Kidney (tissue), 14 donors: Measurements from ENCODE around the gene CAMTA1. TPM values are rescaled to one million over a fixed set of nuclear protein-coding genes. Genes with fewer than 3 reads are reported as not detected.

Experiments used
- DNase-seq, 5 donors: peaks; one replicate each; pipeline ENCODE4 v3.0.0-alpha.2; 2013 to 2020
- FAIRE-seq: peaks from 2 replicates; lab custom pipeline; 2012; peaks lifted over from hg19 to GRCh38; lab: Jason Lieb, UNC
- H3K27ac ChIP-seq, 2 donors: one replicate each; pipeline ENCODE4 v1.7.0; 2013; ENCODE audit warnings: low read depth in 2 of 2, low read length in 2 of 2, inconsistent platforms in 1 of 2
- H3K27me3 ChIP-seq: one replicate; pipeline ENCODE4 v1.7.1; 2013; ENCODE audit warnings: low read length, inconsistent platforms; ENCODE audit not compliant: control insufficient read depth, insufficient read depth
- H3K36me3 ChIP-seq, 3 donors: one replicate each; pipeline versions ENCODE4 v1.7.0 to v1.7.1; 2013; ENCODE audit warnings: low read length in 3 of 3, control low read depth in 1 of 3, inconsistent platforms in 1 of 3; ENCODE audit not compliant: insufficient read depth in 3 of 3, control insufficient read depth in 2 of 3
- H3K4me1 ChIP-seq, 3 donors: one replicate each; pipeline versions ENCODE4 v1.7.0 to v1.7.1; 2013; ENCODE audit warnings: low read length in 3 of 3, inconsistent platforms in 1 of 3, low read depth in 1 of 3; ENCODE audit not compliant: control insufficient read depth in 2 of 3, insufficient read depth in 2 of 3
- H3K4me3 ChIP-seq, 3 donors: one replicate each; pipeline versions ENCODE4 v1.7.0 to v1.8.1; 2013; ENCODE audit warnings: low read length in 3 of 3, control low read depth in 1 of 3, inconsistent platforms in 1 of 3
- H3K9ac ChIP-seq, 3 donors: one replicate each; pipeline versions ENCODE4 v1.7.0 to v1.7.1; 2013; ENCODE audit warnings: low read length in 3 of 3, control low read depth in 1 of 3, inconsistent platforms in 1 of 3
- H3K9me3 ChIP-seq, 3 donors: one replicate each; pipeline versions ENCODE4 v1.7.0 to v1.7.1; 2013; ENCODE audit warnings: low read length in 3 of 3, control low read depth in 1 of 3, inconsistent platforms in 1 of 3; ENCODE audit not compliant: control insufficient read depth in 2 of 3, insufficient read depth in 1 of 3
- intact Hi-C: fragments of 100-400 bp; cut with DNase I; formaldehyde crosslinking; loops from one replicate; pipeline ENCODE4 v1.11.1; 2022
- polyA plus RNA-seq: library from polyadenylated mRNA; stranded (reverse); fragments of 350-450 nt; fragmentation: Illumina TruSeq; extraction: RNeasy Lipid Tissue Mini Kit (QIAGEN cat#74804); gene quantifications from one replicate; pipeline ENCODE4 v1.2.3, GENCODE V29; 2014; ENCODE audit warnings: low read depth, low replicate concordance; ENCODE audit not compliant: insufficient read depth
- total RNA-seq: library from RNA; stranded (reverse); fragmentation: NEBNext Ultra II Directional; extraction: Animal tissue kit (Norgen Biotek cat#: 25700); gene quantifications from one replicate; pipeline ENCODE4 v1.2.1, GENCODE V29; 2021
- TF ChIP-seq, protein P1 (sequence below): IDR thresholded peaks from 3 replicates; pipeline ENCODE4 v1.5.1; 2012; ENCODE audit warnings: mild to moderate bottlenecking, moderate library complexity, borderline replicate concordance; ENCODE audit not compliant: insufficient read depth; ENCODE audit errors: extremely low read depth
- donor health status: control.
- donor health status: control.
- donor health status: control.
- donor health status: control.
- donor health status: control.
- donor health status: DM: yes; HTN: yes; CAD: no.
- donor health status: Normal renal cell carcinoma (clear cell type).

Gene CAMTA1
- total and polyA plus RNA-seq, 2 donors from 2014 or later = 79.0 to 170 TPM

DNA sequence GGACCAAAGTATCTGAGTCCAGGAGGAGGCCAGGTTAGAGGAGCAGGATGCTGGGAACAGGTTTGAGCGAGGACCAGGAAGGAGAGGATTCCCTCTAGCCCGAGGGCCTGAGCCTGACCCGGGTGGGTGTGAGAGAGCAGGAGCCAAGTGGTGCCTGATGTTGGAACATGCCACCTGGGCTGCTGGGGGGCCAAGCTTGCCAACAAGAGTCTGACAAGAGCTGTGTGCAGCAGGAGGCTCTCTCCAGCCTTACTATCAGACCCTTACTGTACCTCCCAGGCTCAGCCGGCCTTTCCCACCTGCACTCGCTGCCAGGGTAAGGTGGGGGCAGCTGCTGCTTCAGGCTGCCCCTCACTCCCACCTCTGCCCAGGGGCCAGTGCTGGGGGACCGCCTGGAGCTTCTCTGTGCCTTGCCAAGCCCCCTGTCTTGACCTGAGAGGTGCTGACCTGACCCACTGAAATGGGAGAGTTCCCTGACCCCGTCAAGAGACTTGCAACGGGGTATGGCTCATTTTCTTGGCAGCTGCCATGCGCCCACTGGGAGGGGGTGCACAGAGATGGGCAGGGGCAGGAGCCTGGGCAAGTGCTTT lies 826.3 kb downstream of the CAMTA1 start:
- Histone ChIP-seq H3K4me1 (no peaks in the 10 kb centered on the region), H3K27me3 (no peaks in the 10 kb centered on the region), H3K9ac (no peak overlapping the region), H3K4me3 (no peak overlapping the region), H3K27ac (no peak overlapping the region), H3K9me3 (no peaks in the 10 kb centered on the region), H3K36me3 (no peaks in the 10 kb centered on the region)
- FAIRE-seq (no peak), DNase-seq (peak in 1 of 5 donors; percentile 57)
- TF ChIP-seq, protein P1, sequence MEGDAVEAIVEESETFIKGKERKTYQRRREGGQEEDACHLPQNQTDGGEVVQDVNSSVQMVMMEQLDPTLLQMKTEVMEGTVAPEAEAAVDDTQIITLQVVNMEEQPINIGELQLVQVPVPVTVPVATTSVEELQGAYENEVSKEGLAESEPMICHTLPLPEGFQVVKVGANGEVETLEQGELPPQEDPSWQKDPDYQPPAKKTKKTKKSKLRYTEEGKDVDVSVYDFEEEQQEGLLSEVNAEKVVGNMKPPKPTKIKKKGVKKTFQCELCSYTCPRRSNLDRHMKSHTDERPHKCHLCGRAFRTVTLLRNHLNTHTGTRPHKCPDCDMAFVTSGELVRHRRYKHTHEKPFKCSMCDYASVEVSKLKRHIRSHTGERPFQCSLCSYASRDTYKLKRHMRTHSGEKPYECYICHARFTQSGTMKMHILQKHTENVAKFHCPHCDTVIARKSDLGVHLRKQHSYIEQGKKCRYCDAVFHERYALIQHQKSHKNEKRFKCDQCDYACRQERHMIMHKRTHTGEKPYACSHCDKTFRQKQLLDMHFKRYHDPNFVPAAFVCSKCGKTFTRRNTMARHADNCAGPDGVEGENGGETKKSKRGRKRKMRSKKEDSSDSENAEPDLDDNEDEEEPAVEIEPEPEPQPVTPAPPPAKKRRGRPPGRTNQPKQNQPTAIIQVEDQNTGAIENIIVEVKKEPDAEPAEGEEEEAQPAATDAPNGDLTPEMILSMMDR = no peak
- intact Hi-C loops = no loop called here

DNA sequence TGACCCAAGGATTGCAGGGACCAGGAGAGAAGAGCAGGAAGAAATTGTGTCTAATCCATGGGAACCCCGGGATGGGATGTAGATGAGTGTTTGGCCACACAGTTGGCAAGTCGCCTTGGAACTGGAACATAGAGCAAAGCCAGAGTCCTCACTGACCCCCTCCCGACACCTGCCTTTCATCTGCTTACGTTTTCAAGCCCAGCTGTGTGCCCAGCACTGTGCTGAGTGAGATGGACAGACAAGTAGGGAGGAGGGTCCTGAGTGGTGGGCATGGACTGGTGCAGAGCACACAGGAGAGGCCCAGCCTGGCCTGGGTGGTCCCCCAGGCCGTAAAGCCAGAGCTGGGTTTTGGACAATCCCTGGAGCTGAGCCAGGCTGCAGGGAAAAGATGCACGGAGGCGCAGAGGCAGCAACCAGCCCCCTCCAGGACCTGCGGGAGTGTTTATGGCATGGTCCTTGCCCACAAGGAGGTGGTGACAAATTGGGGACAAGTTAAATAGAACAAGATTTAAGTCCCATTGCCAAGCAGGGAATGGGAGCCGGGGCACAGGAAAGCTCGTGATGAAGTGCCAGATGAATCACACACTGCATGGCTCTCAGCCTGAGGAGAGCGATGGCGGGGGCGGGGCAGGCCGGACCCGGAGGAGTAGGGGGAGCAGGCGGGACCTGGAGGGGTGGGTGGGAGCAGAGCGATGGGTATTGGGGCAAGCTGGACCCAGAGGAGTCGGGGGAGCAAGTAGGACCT lies 828.0 kb downstream of the CAMTA1 start:
- Histone ChIP-seq H3K36me3 (no peaks in the 10 kb centered on the region), H3K4me3 (no peak overlapping the region), H3K27ac (no peak overlapping the region), H3K27me3 (no peaks in the 10 kb centered on the region), H3K9me3 (no peaks in the 10 kb centered on the region), H3K9ac (no peak overlapping the region), H3K4me1 (no peaks in the 10 kb centered on the region)
- TF ChIP-seq, protein P1 = no peak
- no peak for FAIRE-seq
- intact Hi-C loops = no loop called here
- DNase-seq = peak in 1 of 5 donors; percentile 54

DNA sequence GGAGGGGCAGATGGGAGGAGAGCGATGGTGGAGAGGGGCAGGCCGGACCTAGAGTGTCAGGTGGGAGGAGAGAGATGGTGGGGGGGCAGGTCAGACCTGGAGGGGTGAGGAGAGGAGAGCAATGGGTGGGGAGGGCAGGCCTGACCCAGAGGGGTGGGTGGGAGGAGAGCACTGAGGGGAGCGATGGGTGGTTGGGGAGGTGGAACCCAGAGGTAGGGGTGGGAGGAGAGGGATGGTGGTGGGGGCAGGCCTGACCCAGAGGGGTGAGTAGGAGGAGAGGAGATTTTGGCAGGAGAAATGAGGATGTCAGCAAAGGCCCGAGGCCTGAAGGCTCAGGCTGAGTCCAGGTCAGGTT lies 828.6 kb downstream of the CAMTA1 start:
- H3K9ac ChIP-seq = no peak overlapping the region
- TF ChIP-seq, protein P1 = no peak
- FAIRE-seq = no peak
- no peak for DNase-seq
- no peak overlapping the region for H3K27ac ChIP-seq
- H3K27me3 ChIP-seq = no peaks in the 10 kb centered on the region
- no peak overlapping the region for H3K4me3 ChIP-seq
- H3K4me1 ChIP-seq = no peaks in the 10 kb centered on the region
- H3K36me3 ChIP-seq = no peaks in the 10 kb centered on the region
- intact Hi-C loops = no loop called here
- H3K9me3 ChIP-seq = no peaks in the 10 kb centered on the region
